DMS 273 (cell line): Measurements from ENCODE around the gene COX7A1.
A peak's percentile ranks its signal among the peaks of the same experiment; 100 is the strongest.
"Not testable (repeated sequence)": the region's sequence is repeated elsewhere in the genome, so short reads cannot be mapped to it uniquely, and the experiment has no call there.

Source experiments
- DNase-seq: peaks from one replicate; lab custom pipeline; 2025; ENCODE audit not compliant: unreplicated experiment; lab: John Stamatoyannopoulos, UW

Gene COX7A1

GRCh38 chr19:36152352-36153091, at the start of gene COX7A1:
TSS of gene COX7A1 (minus strand) at chr19:36152447. CDS start at chr19:36152407, 40 bp downstream.
- DNase-seq, result no peak

- no peak for DNase-seq
Measured at GRCh38 chr19:36201684-36202083, 49.4 kb upstream of the COX7A1 start.

GRCh38 chr19:36198119-36198518, 45.9 kb upstream of the COX7A1 start:
- DNase-seq, result no peak

GRCh38 chr19:36196249-36196648, 44.0 kb upstream of the COX7A1 start:
- no peak for DNase-seq

GRCh38 chr19:36186722-36187121, 34.5 kb upstream of the COX7A1 start:
- not testable (repeated sequence) for DNase-seq

DNA sequence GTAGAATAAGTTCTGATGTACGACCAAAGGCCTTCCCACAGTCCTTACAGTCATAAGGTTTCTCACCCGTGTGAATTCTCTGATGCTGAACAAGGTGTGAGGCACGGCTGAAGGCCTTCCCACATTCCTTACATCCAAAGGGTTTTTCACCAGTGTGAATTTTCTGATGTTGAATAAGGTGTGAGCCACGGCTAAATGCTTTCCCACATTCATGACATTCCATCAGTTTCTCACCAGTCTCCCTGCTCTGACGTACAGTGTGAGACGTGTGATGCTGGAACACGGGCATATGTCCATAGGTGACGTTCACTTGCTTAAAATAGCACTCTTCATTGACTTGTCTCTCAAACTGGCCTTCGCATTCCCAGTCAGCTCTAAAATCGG, 31.0 kb upstream of the COX7A1 start:
- DNase-seq, result no peak

DNA sequence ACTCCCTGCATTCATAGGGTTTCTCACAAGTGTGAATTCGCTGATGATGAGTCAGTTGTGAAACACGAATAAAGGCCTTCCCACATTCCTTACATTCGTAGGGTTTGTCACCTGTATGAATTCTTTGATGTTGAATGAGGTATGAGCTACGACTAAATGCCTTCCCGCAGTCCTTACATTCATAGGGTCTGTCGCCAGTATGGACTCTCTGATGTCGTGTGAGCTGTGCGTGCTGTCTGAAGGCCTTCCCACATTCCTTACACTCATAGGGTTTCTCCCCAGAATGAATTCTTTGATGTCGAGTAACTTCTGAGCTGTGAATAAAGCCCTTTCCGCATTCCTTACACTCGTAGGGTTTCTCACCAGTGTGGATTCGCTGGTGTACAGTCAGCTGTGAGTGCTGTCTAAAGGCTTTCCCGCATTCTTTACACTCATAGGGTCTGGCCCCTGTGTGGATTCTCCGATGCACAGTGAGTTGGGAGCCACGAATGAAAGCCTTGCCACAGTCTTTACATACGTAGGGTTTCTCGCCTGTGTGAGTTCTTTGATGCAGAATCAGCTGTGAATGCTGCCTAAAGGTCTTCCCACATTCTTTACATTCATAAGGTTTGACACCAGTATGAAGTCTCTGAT, 30.5 kb upstream of the COX7A1 start:
- no peak for DNase-seq

- not testable (repeated sequence) for DNase-seq
Measured at GRCh38 chr19:36179077-36179476, 26.8 kb upstream of the COX7A1 start.

DNA sequence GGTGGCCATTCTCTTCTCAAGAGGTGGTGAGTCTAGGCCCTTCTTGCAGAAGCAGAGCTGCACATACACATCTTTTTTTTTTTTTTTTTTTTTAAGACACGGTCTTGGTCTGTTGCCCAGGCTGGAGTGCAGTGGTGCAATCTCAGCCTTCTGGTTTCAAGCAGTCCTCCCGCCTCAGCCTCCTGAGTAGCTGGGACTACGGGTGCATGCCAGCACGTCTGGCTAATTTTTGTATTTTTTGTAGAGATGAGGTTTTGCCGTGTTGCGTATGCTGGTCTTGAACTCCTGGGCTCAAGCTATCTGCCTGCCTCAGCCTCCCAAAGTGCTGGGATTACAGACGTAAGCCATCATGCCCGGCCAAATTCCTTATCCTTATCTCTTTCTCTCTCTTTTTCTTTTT, 21.6 kb upstream of the COX7A1 start:
- not testable (repeated sequence) for DNase-seq

DNA sequence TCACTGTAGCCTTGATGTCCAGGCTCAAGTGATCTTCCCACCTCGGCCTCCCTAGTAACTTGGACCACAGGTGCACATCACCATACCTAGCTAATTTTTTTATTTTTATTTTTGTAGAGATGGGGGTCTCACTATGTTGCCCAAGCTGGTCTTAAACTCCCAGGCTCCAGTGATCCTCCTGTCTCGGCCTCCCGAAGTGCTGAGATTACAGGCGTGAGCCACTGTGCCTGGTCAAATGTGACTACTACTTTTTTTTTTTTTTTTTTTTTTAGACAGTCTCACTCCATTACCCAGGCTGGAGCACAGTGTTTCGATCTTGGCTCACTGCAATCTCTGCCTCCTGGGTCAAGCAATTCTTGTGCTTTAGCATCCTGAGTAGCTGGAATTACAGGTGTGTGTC, 20.6 kb upstream of the COX7A1 start:
- DNase-seq, result no peak

GRCh38 chr19:36169084-36169760, 17.0 kb upstream of the COX7A1 start:
- peak; percentile 79 for DNase-seq

DNA sequence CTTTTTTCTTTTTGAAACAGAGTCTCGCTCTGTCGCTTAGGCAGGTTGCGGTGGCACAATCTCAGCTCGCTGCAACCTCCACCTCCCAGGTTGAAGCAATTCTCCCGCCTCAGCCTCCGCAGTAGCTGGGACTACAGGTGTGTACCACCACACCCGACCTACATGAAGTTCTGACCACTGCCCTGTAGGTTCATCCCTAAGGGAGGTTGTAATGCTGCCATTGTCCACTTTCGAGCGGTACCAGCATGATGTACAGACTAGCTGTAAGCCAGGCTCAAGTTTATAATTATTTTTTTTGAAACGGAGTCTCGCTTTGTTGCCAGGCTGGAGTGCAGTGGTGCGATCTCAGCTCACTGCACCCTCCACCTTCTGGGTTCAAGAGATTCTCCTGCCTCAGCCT, 11.6 kb upstream of the COX7A1 start:
- DNase-seq, result no peak

- no peak for DNase-seq
Measured at GRCh38 chr19:36160821-36161596, 8.8 kb upstream of the COX7A1 start.

GRCh38 chr19:36153126-36153525, 879 bp upstream of the COX7A1 start:
- DNase-seq, result no peak

GRCh38 chr19:36152019-36152351, 262 bp downstream of the COX7A1 start:
- no peak for DNase-seq

GRCh38 chr19:36151144-36152018, 866 bp downstream of the COX7A1 start:
- DNase-seq, result no peak

- no peak for DNase-seq
Measured at GRCh38 chr19:36150586-36150985, 1.7 kb downstream of the COX7A1 start.

GRCh38 chr19:36149673-36150406, 2.4 kb downstream of the COX7A1 start:
- no peak for DNase-seq

DNA sequence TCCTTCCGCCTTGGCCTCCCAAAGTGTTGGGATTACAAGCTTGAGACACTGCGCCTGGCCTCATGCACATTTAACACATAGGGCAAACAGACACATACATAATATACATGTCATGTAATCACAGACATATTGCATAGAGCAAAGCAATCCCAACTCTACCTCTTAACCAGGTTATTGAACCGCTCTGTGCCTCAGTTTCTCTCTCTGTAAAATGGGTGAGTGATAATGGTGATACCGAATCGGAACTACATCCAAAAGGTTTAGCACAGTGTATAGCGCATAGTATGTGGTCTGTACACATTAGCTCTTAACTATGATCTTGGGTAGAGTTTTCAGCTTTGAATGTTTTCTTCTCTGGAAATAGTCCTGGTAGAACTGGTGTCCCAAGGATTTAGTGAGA, 7.6 kb downstream of the COX7A1 start:
- DNase-seq, result no peak

- no peak for DNase-seq
Measured at GRCh38 chr19:36142496-36142895, 9.8 kb downstream of the COX7A1 start.
